ENCODE measurements around the gene BOC.

- no peak for TF ChIP-seq CTCF (conservative IDR thresholded peaks at IDR 0.05; ENCODE audit: low read depth, low read length)
- no peak for TF ChIP-seq EZH2 (IDR thresholded peaks at IDR 0.05; ENCODE audit: borderline replicate concordance, low read depth, low read length, poor library complexity, severe bottlenecking)
These were observed 18.1 kb upstream of the BOC start for GRCh38 chr3:113193288-113193687.
